HL-60 (cell line): ENCODE data around the gene PAFAH1B2.

Source experiments
- DNase-seq, 2 experiments: peaks; one replicate each; pipeline ENCODE4 v3.0.0-alpha.2; 2010 to 2020; ENCODE audit warnings: low read depth in 1 of 2, low spot score in 1 of 2
- H3K27ac ChIP-seq: fragments of 250-450 bp; sonication (Bioruptor Pico); replicated peaks from 2 replicates; pipeline ENCODE4 v1.5.1; 2020; ENCODE audit warnings: mild to moderate bottlenecking, moderate library complexity
- H3K27me3 ChIP-seq: fragments of 250-450 bp; sonication (Bioruptor Pico); 2 replicates; pipeline ENCODE4 v1.5.1; 2021; ENCODE audit warnings: mild to moderate bottlenecking, moderate library complexity; ENCODE audit not compliant: insufficient read depth, poor library complexity, severe bottlenecking
- H3K4me3 ChIP-seq: replicated peaks from 2 replicates; pipeline ENCODE4 v1.5.1; 2011; ENCODE audit warnings: mild to moderate bottlenecking, control low read depth, low read length; ENCODE audit not compliant: insufficient read depth
- GABPA ChIP-seq: IDR thresholded peaks from 2 replicates; pipeline ENCODE4 v1.6.1; 2012; ENCODE audit warnings: low read depth
- POLR2AphosphoS5 ChIP-seq: IDR thresholded peaks from 2 replicates; pipeline ENCODE4 v1.6.1; 2012; ENCODE audit warnings: low read depth
- SPI1 ChIP-seq: IDR thresholded peaks from 2 replicates; pipeline ENCODE4 v1.6.1; 2012; ENCODE audit warnings: low read depth, mild to moderate bottlenecking, borderline replicate concordance
- TF ChIP-seq, protein P1 (sequence below): IDR thresholded peaks from one replicate; pipeline ENCODE4 v1.5.1; 2011; ENCODE audit warnings: low read length, control low read depth, inconsistent platforms; ENCODE audit not compliant: insufficient read depth
- TF ChIP-seq, protein P2 (sequence below): IDR thresholded peaks from 2 replicates; pipeline ENCODE4 v1.6.1; 2012; ENCODE audit warnings: low read depth; ENCODE audit not compliant: insufficient replicate concordance

PAFAH1B2 gene

DNA sequence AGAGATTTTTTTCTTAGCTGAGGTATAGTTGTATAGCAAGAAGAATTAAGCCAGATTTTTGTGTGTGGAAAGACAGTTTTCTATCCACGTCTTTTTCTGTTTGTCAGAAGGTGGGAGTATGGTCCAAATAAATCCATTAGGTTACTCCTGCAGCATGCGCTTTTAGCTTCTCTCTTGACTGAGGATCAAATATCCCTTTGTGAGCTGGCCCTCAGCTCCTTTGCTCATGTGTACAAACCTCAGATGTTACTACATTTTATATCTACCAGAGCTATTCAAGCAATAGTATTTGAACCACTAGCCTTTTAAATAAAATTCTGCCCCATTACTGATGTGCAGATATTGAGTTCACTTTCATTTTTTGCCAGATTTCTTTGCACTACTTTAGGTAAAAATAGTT lies 25.6 kb downstream of the PAFAH1B2 start:
- no peak for DNase-seq
- TF ChIP-seq, protein P1, sequence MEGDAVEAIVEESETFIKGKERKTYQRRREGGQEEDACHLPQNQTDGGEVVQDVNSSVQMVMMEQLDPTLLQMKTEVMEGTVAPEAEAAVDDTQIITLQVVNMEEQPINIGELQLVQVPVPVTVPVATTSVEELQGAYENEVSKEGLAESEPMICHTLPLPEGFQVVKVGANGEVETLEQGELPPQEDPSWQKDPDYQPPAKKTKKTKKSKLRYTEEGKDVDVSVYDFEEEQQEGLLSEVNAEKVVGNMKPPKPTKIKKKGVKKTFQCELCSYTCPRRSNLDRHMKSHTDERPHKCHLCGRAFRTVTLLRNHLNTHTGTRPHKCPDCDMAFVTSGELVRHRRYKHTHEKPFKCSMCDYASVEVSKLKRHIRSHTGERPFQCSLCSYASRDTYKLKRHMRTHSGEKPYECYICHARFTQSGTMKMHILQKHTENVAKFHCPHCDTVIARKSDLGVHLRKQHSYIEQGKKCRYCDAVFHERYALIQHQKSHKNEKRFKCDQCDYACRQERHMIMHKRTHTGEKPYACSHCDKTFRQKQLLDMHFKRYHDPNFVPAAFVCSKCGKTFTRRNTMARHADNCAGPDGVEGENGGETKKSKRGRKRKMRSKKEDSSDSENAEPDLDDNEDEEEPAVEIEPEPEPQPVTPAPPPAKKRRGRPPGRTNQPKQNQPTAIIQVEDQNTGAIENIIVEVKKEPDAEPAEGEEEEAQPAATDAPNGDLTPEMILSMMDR, result no peak
- no peak for TF ChIP-seq GABPA
- TF ChIP-seq, protein P2, sequence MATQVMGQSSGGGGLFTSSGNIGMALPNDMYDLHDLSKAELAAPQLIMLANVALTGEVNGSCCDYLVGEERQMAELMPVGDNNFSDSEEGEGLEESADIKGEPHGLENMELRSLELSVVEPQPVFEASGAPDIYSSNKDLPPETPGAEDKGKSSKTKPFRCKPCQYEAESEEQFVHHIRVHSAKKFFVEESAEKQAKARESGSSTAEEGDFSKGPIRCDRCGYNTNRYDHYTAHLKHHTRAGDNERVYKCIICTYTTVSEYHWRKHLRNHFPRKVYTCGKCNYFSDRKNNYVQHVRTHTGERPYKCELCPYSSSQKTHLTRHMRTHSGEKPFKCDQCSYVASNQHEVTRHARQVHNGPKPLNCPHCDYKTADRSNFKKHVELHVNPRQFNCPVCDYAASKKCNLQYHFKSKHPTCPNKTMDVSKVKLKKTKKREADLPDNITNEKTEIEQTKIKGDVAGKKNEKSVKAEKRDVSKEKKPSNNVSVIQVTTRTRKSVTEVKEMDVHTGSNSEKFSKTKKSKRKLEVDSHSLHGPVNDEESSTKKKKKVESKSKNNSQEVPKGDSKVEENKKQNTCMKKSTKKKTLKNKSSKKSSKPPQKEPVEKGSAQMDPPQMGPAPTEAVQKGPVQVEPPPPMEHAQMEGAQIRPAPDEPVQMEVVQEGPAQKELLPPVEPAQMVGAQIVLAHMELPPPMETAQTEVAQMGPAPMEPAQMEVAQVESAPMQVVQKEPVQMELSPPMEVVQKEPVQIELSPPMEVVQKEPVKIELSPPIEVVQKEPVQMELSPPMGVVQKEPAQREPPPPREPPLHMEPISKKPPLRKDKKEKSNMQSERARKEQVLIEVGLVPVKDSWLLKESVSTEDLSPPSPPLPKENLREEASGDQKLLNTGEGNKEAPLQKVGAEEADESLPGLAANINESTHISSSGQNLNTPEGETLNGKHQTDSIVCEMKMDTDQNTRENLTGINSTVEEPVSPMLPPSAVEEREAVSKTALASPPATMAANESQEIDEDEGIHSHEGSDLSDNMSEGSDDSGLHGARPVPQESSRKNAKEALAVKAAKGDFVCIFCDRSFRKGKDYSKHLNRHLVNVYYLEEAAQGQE, result no peak
- TF ChIP-seq SPI1, result no peak
- TF ChIP-seq POLR2AphosphoS5, result no peak
- no peaks in the 10 kb centered on the region for H3K27me3 ChIP-seq
- no peak overlapping the region for H3K4me3 ChIP-seq
- no peak overlapping the region for H3K27ac ChIP-seq

DNA sequence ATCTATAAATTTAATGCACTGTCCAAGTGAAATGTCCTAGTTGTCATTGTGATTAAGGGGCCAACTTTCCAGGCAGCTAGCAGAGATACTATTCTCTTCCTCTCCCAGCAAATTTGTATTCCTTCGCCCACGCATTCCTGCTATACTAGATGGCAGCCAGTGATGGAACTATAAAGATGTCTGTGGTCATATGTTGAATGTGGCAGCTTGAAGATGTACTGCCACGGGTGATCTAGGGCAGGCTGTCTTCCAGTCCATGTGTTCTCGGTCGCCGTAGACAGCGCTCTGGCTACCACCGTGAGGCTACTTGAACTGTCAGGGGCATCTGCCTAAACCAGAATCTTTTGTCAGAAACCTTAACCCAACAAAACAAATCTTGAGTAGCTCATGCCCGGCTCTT lies 26.1 kb downstream of the PAFAH1B2 start:
- Histone ChIP-seq H3K27me3 (no peaks in the 10 kb centered on the region), H3K27ac (no peak overlapping the region), H3K4me3 (no peak overlapping the region)
- DNase-seq, result no peak
- TF ChIP-seq GABPA (no peak), SPI1 (no peak), POLR2AphosphoS5 (no peak)
- TF ChIP-seq, protein P2, result no peak
- TF ChIP-seq, protein P1, result no peak

DNA sequence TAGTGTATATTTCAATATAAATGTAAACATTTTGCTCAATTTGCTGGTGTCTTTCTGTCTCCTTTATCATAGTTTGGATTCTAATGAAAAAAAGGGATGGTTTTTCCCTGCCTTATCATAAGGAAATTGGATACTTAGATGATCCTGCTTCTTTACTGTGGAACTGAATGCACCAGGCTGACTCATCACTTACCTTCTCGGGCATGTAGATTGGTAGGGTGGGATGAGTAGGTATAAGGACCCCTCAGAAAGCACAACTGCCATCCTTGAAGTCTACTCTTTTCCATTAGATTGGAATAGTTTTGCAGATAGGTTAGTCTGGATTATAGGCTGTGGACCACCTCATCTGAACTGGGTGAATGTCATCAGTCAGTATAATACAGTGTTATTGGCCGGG lies 26.9 kb downstream of the PAFAH1B2 start:
- no peak for DNase-seq
- H3K27ac ChIP-seq, result no peak overlapping the region
- no peak overlapping the region for H3K4me3 ChIP-seq
- H3K27me3 ChIP-seq, result no peaks in the 10 kb centered on the region
- TF ChIP-seq SPI1 (no peak), POLR2AphosphoS5 (no peak), GABPA (no peak)
- TF ChIP-seq, protein P1, result no peak
- TF ChIP-seq, protein P2, result no peak
